NT2/D1 (cell line): ENCODE data around the gene CAV2.

Source experiments
- SUZ12 ChIP-seq: IDR thresholded peaks from 2 replicates; pipeline ENCODE4 v1.6.1; 2011; ENCODE audit not compliant: insufficient read length, insufficient read depth; ENCODE audit errors: extremely low read depth
- ZNF274 ChIP-seq: IDR thresholded peaks from 2 replicates; pipeline ENCODE4 v1.6.1; 2011; ENCODE audit warnings: mild to moderate bottlenecking, low read depth, low read length

GRCh38 chr7:116494472-116494871 is 5.1 kb upstream of the CAV2 start:
- TF ChIP-seq ZNF274, result no peak
- TF ChIP-seq SUZ12, result no peak
